ENCODE data around the gene TMEM203. TPM values are rescaled to one million over a fixed set of nuclear protein-coding genes. Genes with fewer than 3 reads are reported as not detected.
A peak's percentile ranks its signal among the peaks of the same experiment; 100 is the strongest.

TMEM203 gene
- total and polyA plus RNA-seq, 2 of the 13 experiments (the other 11 are each of a cell fraction or from before 2014, with no cell fraction given): 23.4 to 36.7 TPM

DNA sequence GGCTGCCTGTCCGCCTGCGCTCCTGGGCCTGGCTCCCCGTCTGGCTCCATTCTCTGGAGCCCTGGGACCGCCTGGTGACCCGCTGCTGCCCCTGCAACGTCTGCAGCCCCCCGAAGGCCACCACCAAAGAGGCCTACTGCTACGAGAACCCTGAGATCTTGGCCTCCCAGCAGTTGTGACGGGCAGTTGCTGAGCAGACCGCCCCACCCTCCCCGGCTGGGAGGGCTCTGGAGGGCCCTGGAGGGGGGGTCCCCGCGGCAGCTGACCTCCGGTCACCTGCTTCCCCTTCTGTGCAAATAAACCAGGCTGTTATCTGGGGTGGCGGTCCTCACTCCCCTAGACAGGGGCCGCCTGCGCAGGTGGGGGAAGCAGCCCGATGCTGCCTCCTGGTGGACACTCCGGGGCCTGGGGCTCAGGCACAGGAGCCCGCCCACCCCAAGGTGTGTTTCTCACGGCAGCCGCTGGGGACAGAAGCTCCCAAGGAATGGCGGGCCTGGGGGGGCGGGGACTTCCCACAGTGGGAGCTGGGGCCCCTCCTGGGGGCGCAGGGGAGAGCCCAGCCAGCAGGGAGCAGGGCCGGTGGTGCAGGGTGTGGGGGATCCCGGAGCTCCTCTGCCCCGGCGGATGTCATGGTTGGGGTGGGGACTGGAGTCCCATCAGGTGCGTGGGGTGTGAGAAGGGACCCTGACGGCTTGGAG is 30.9 kb upstream of the TMEM203 start (continued):
- 0 out of 2 replicates have a peak, but pooled peaks have one; percentile 30 for TF ChIP-seq PAWR (CRISPR knock-in tag; IDR thresholded peaks at IDR 0.05; ENCODE audit: borderline replicate concordance)
- peak; percentile 71 for TF ChIP-seq FOXA3 (CRISPR knock-in tag; IDR thresholded peaks at IDR 0.05)
- TF ChIP-seq SAP130 (CRISPR knock-in tag; IDR thresholded peaks at IDR 0.05; ENCODE audit: low read depth): peak; percentile 86
- TF ChIP-seq FOXK1 (CRISPR knock-in tag; IDR thresholded peaks at IDR 0.05; ENCODE audit: borderline replicate concordance, low read depth): peak; percentile 40; the same call in 1 of the 2 replicates
- 0 out of 2 replicates have a peak, but pooled peaks have one; percentile 33 for TF ChIP-seq ZNF773 (CRISPR knock-in tag; IDR thresholded peaks at IDR 0.05; ENCODE audit: borderline replicate concordance)
- peak; percentile 79 for TF ChIP-seq HDAC1 (CRISPR knock-in tag; IDR thresholded peaks at IDR 0.05)
- TF ChIP-seq ASH2L (IDR thresholded peaks at IDR 0.05; ENCODE audit: insufficient read length, low read depth, low read length): peak; percentile 48
- peak; percentile 41 for TF ChIP-seq NR2C2 (CRISPR knock-in tag; IDR thresholded peaks at IDR 0.05; ENCODE audit: borderline replicate concordance)
- TF ChIP-seq, protein P1, sequence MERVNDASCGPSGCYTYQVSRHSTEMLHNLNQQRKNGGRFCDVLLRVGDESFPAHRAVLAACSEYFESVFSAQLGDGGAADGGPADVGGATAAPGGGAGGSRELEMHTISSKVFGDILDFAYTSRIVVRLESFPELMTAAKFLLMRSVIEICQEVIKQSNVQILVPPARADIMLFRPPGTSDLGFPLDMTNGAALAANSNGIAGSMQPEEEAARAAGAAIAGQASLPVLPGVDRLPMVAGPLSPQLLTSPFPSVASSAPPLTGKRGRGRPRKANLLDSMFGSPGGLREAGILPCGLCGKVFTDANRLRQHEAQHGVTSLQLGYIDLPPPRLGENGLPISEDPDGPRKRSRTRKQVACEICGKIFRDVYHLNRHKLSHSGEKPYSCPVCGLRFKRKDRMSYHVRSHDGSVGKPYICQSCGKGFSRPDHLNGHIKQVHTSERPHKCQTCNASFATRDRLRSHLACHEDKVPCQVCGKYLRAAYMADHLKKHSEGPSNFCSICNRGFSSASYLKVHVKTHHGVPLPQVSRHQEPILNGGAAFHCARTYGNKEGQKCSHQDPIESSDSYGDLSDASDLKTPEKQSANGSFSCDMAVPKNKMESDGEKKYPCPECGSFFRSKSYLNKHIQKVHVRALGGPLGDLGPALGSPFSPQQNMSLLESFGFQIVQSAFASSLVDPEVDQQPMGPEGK (CRISPR knock-in tag; IDR thresholded peaks at IDR 0.05): peak; percentile 99
- TF ChIP-seq, protein P2, sequence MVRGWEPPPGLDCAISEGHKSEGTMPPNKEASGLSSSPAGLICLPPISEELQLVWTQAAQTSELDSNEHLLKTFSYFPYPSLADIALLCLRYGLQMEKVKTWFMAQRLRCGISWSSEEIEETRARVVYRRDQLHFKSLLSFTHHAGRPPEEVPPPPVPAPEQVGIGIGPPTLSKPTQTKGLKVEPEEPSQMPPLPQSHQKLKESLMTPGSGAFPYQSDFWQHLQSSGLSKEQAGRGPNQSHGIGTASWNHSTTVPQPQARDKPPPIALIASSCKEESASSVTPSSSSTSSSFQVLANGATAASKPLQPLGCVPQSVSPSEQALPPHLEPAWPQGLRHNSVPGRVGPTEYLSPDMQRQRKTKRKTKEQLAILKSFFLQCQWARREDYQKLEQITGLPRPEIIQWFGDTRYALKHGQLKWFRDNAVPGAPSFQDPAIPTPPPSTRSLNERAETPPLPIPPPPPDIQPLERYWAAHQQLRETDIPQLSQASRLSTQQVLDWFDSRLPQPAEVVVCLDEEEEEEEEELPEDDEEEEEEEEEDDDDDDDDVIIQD (CRISPR knock-in tag; IDR thresholded peaks at IDR 0.05; ENCODE audit: low read depth): peak; percentile 74; the same call in 1 of the 2 replicates
- 0 out of 2 replicates have a peak, but pooled peaks have one; percentile 44 for TF ChIP-seq ZNF234 (CRISPR knock-in tag; conservative IDR thresholded peaks at IDR 0.05)
- peak; percentile 73; the same call in 1 of the 2 replicates for TF ChIP-seq SPEN (CRISPR knock-in tag; IDR thresholded peaks at IDR 0.05; ENCODE audit: low read depth)
- no peak for TF ChIP-seq U2AF2 (IDR thresholded peaks at IDR 0.05; ENCODE audit: low read depth, low read length)
- no peak for TF ChIP-seq RBAK (CRISPR knock-in tag; IDR thresholded peaks at IDR 0.05)
- TF ChIP-seq MTA1 (CRISPR knock-in tag; IDR thresholded peaks at IDR 0.05; ENCODE audit: borderline replicate concordance): no peak; the same call in 1 of the 2 replicates
- TF ChIP-seq ZMYM2 (CRISPR knock-in tag; IDR thresholded peaks at IDR 0.05): peak; percentile 30; the same call in 1 of the 2 replicates
- peak; percentile 76 for TF ChIP-seq HDAC2 (CRISPR knock-in tag; IDR thresholded peaks at IDR 0.05)
- peak; percentile 94 for TF ChIP-seq RAD21 (CRISPR knock-in tag; IDR thresholded peaks at IDR 0.05)
- no peak for TF ChIP-seq HES4 (CRISPR knock-in tag; IDR thresholded peaks at IDR 0.05; ENCODE audit: borderline replicate concordance)
- peak; percentile 92 for TF ChIP-seq KDM2A (CRISPR knock-in tag; IDR thresholded peaks at IDR 0.05; ENCODE audit: borderline replicate concordance, low read depth)
- TF ChIP-seq, protein P3, sequence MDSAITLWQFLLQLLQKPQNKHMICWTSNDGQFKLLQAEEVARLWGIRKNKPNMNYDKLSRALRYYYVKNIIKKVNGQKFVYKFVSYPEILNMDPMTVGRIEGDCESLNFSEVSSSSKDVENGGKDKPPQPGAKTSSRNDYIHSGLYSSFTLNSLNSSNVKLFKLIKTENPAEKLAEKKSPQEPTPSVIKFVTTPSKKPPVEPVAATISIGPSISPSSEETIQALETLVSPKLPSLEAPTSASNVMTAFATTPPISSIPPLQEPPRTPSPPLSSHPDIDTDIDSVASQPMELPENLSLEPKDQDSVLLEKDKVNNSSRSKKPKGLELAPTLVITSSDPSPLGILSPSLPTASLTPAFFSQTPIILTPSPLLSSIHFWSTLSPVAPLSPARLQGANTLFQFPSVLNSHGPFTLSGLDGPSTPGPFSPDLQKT (CRISPR knock-in tag; IDR thresholded peaks at IDR 0.05; ENCODE audit: borderline replicate concordance): no peak
- TF ChIP-seq ZBTB7B (CRISPR knock-in tag; IDR thresholded peaks at IDR 0.05): peak; percentile 89
- peak; percentile 81 for TF ChIP-seq ZFX (CRISPR knock-in tag; IDR thresholded peaks at IDR 0.05; ENCODE audit: low read depth)
- TF ChIP-seq SIX4 (CRISPR knock-in tag; IDR thresholded peaks at IDR 0.05): no peak
- TF ChIP-seq ISL2 (CRISPR knock-in tag; IDR thresholded peaks at IDR 0.05): peak; percentile 68
- no peak for TF ChIP-seq ZKSCAN1 (IDR thresholded peaks at IDR 0.05; ENCODE audit: low read length)
